Body of pancreas (tissue), 4 donors: ENCODE data around the gene EYA3.

Experiments used
- CTCF ChIP-seq, 7 experiments: fragments of 450-650 bp in 4 of 7; fragments of 200-600 bp in 3 of 7; sonication (generic) in 3 of 7; IDR thresholded peaks; one replicate each; pipeline ENCODE4 v1.5.1; 2016 to 2019; ENCODE audit warnings: antibody characterized with exemption in 7 of 7
- POLR2A ChIP-seq, 3 donors: fragments of 450-650 bp; IDR thresholded peaks; one replicate each; pipeline ENCODE4 v1.6.1; 2016; ENCODE audit warnings: antibody characterized with exemption in 3 of 3, mild to moderate bottlenecking in 2 of 3

GRCh38 chr1:28062806-28063205, 25.6 kb downstream of the EYA3 start:
- TF ChIP-seq CTCF (IDR thresholded peaks at IDR 0.05) = no peak
- TF ChIP-seq POLR2A (IDR thresholded peaks at IDR 0.05) = no peak
